Measurements from ENCODE around the gene SAMD1. TPM values are rescaled to one million over a fixed set of nuclear protein-coding genes. Genes with fewer than 3 reads are reported as not detected.
A peak's percentile ranks its signal among the peaks of the same experiment; 100 is the strongest.

Gene SAMD1
- total and polyA plus RNA-seq, 10 donors = 19.6 to 36.8 (median 30.5) TPM

DNA sequence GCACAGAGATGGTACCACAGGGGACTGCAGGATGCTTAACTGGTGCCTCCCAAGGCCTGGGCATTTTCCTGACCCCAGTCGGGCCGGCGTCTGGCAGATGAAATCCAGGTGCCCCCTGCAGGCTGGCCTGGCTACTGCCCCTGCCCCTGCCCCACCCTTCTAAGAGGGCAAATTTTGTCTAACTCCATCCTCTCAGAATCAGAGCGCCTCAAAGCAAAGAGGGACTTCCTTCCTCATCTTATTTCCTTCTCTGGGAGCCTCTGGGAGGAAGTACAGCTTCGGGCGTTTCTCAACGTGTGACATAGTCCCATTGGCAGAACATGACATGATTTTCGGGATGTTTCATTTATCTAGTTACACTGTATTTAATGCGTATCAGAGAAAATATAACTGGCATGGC lies 24.3 kb upstream of the SAMD1 start:
- peaks cover 38 to 91% (median 76%) of the 10 kb centered on the region in 6 donors for H3K4me1 ChIP-seq
- TF ChIP-seq POLR2AphosphoS5 (IDR thresholded peaks at IDR 0.05) (peak; percentile 42 to 54 (median 53)), POLR2A (IDR thresholded peaks at IDR 0.05) (no peak)
- TF ChIP-seq, protein P1, sequence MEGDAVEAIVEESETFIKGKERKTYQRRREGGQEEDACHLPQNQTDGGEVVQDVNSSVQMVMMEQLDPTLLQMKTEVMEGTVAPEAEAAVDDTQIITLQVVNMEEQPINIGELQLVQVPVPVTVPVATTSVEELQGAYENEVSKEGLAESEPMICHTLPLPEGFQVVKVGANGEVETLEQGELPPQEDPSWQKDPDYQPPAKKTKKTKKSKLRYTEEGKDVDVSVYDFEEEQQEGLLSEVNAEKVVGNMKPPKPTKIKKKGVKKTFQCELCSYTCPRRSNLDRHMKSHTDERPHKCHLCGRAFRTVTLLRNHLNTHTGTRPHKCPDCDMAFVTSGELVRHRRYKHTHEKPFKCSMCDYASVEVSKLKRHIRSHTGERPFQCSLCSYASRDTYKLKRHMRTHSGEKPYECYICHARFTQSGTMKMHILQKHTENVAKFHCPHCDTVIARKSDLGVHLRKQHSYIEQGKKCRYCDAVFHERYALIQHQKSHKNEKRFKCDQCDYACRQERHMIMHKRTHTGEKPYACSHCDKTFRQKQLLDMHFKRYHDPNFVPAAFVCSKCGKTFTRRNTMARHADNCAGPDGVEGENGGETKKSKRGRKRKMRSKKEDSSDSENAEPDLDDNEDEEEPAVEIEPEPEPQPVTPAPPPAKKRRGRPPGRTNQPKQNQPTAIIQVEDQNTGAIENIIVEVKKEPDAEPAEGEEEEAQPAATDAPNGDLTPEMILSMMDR (IDR thresholded peaks at IDR 0.05 in 8 of 11, conservative IDR thresholded peaks at IDR 0.05 in 3 of 11) = peak; percentile 56 to 86 (median 75)
- intact Hi-C loops (cut with DNase I; ENCODE audit: low total_unique reads) = no loop called here
- no peaks in the 10 kb centered on the region for H3K9me3 ChIP-seq
- DNase-seq = peak; percentile 91
- H3K27me3 ChIP-seq (replicated peaks in 1 of 7) = no peaks in the 10 kb centered on the region
- WGBS, 5 donors = 9 to 19% (median 15%) methylated on average over 8 to 9 of the region's 9 CpGs
- H3K4me3 ChIP-seq = peak overlapping the region in 1 of 8 donors; percentile 67
- H3K27ac ChIP-seq = peak overlapping the region in 7 of 8 donors; percentile 85 to 99 (median 93)
- peaks cover 0 to 7% (median 0%) of the 10 kb centered on the region in 6 donors for H3K36me3 ChIP-seq

DNA sequence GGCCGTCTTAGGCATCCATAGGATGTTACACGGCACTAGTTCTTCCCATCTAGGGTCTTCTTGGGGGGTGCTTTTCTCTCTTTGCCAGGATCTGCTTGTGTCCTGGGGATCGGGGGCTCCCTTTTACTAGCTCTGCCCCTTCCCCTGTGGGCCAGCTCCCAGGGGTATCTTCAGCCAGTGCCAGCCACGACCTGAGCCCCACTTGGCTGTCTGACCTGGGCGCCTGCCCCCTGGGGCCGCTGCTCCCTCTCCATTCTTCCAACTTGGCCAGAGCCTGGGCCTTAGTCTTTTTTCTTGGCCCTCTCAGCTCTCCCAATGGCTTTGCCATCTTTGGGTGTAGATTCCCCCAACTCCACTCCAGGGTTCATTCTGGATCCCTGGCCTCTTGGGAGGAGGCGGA lies 23.9 kb upstream of the SAMD1 start:
- H3K4me1 ChIP-seq = peaks cover 38 to 88% (median 72%) of the 10 kb centered on the region in 6 donors
- 78 to 83% (median 81%) methylated on average over 7 of the region's 7 CpGs for WGBS, 5 donors
- H3K27me3 ChIP-seq (replicated peaks in 1 of 7) = no peaks in the 10 kb centered on the region
- no peak for DNase-seq
- TF ChIP-seq POLR2A (IDR thresholded peaks at IDR 0.05) (no peak), POLR2AphosphoS5 (IDR thresholded peaks at IDR 0.05) (no peak)
- TF ChIP-seq, protein P1 (IDR thresholded peaks at IDR 0.05 in 8 of 11, conservative IDR thresholded peaks at IDR 0.05 in 3 of 11) = no peak
- intact Hi-C loops (cut with DNase I; ENCODE audit: low total_unique reads) = no loop called here
- peaks cover 0 to 8% (median 0%) of the 10 kb centered on the region in 6 donors for H3K36me3 ChIP-seq
- H3K4me3 ChIP-seq = peak overlapping the region in 1 of 8 donors; percentile 67
- peak overlapping the region in 7 of 8 donors; percentile 85 to 99 (median 93) for H3K27ac ChIP-seq
- H3K9me3 ChIP-seq = no peaks in the 10 kb centered on the region

DNA sequence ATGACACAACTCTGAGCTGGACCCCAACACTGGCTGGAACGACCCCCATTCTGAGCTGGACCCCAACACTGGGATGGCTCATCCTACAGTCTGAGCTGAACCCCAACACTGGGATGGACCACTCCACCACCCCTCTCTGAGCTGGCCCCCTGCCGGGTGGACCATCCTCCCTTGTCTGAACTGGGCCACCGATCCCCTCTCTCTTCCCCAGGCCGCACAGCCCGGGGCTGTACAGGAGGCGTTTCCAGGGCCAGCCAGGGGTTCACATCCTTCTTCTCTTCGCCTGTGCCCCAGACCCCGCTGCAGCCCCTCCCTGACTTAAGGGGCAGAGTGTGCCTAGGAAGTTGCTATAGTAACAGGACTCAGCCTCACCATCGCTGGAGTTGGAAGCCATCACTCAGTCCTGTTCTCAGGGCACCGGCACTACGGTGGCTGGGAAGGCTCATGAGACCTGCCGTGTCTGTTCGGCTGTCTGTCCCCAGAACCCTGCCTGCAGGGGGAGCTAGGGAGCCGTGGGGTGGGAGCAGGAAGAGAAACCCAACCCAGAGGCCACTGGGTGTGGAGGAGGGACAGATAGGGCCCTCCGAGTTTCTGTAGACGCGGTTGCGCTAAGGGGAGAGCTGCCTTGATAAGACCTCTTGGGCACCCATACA lies 23.3 kb upstream of the SAMD1 start:
- WGBS, 5 donors = 73 to 85% (median 78%) methylated on average over 8 to 18 of the region's 18 CpGs
- Histone ChIP-seq H3K27ac (peak overlapping the region; percentile 49 to 99 (median 92)), H3K9me3 (no peaks in the 10 kb centered on the region), H3K4me1 (peaks cover 35 to 88% (median 69%) of the 10 kb centered on the region in 6 donors), H3K36me3 (peaks cover 0 to 14% (median 0%) of the 10 kb centered on the region in 6 donors), H3K4me3 (peak overlapping the region in 3 of 8 donors; percentile 0 to 67 (median 2)), H3K27me3 (replicated peaks in 1 of 7) (no peaks in the 10 kb centered on the region)
- TF ChIP-seq, protein P1 (IDR thresholded peaks at IDR 0.05 in 8 of 11, conservative IDR thresholded peaks at IDR 0.05 in 3 of 11) = peak in 6 of 11 experiments; percentile 16 to 33 (median 21)
- TF ChIP-seq POLR2AphosphoS5 (IDR thresholded peaks at IDR 0.05) (peak in 1 of 3 donors; percentile 17), POLR2A (IDR thresholded peaks at IDR 0.05) (no peak)
- DNase-seq = peak; percentile 88
- intact Hi-C loops (cut with DNase I; ENCODE audit: low total_unique reads) = no loop called here

DNA sequence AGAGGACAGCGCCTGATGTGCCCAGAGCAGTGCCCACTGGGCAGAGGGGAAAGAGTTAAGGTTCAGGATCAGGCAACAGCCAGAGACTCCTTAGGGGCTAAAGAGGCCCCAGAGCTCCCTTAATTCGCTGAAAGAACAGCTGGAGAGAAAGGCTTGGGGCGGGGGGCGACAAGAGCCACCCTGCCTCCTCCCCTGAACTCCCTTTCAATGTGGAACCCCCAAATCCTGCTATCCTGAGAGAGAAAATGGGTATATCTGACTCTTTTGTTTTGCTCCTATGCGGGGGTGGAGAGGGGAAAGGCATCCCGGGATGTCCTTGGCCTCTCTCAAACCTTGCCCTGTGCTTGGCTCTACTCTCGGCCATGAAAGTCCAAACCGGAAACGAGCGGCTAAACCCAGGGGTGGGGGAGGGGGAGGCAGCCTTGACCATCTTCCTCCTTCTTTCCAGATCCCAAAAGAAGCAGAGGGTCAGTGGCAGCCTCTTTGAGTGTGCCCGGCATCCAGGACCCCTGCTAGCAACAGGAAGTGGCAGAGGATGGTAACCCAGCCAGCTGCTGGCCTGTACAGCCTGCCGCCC lies 22.3 kb upstream of the SAMD1 start:
- Histone ChIP-seq H3K27me3 (replicated peaks in 1 of 7) (no peaks in the 10 kb centered on the region), H3K9me3 (no peaks in the 10 kb centered on the region), H3K4me1 (peaks cover 29 to 90% (median 63%) of the 10 kb centered on the region in 6 donors), H3K4me3 (peak overlapping the region in 7 of 8 donors; percentile 8 to 67 (median 38)), H3K27ac (peak overlapping the region; percentile 74 to 99 (median 92)), H3K36me3 (peaks cover 0 to 24% (median 0%) of the 10 kb centered on the region in 6 donors)
- TF ChIP-seq POLR2A (IDR thresholded peaks at IDR 0.05) (no peak), POLR2AphosphoS5 (IDR thresholded peaks at IDR 0.05) (peak; percentile 44 to 76 (median 74))
- TF ChIP-seq, protein P1 (IDR thresholded peaks at IDR 0.05 in 8 of 11, conservative IDR thresholded peaks at IDR 0.05 in 3 of 11) = peak in 1 of 11 experiments; percentile 11
- intact Hi-C loops (cut with DNase I; ENCODE audit: low total_unique reads) = no loop called here
- WGBS, 5 donors = 51 to 70% (median 60%) methylated on average over 10 to 12 of the region's 12 CpGs
- peak; percentile 84 for DNase-seq
